ENCODE results near the gene DHRSX.

The DHRSX gene

DNA sequence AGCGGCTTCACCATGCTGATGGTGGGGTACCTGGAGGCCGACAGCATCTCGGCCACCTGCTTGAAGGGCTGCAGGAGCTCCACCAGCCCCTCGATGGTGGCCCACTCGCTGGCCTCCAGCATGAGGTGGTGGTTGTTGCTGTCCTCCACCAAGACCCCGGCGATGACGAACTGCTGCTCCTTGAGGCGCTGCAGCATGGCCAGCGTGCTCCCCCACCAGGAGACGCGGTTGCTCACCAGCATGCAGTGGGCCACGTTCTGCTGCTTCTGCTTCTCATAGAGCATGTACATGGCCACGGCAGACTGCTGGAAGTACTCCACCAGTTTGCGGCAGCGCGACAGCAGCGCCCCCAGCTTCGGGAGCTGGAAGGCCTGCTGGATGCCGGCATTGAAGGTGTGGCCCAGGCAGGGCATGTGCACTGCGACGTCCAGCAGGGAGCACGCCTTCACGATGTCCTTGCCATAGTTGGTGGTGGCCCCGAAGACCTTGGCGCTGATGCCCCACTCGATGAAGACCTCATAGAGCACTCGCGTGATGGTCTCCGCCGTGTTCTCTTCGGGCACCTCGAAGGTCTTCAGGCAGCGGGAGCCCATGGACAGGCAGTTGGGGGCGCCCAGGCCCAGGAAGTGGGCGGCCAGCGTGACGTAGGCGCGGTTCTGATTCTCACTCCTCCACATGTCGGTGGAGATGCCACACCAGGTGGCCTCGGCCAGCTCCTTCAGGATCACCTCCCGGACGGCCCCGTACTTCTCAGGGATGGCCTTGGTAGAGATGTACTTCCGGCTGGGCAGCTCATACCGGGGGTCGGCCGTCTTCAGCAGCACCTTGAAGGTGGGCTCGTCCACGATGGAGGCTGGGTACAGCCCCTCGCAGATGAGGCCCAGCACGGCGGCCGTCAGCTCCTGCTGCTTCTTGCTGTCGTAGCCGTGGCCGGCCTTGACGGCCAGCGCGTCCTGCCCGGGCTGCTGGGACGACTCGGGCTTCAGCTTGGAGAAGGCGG is 11.0 kb downstream of the DHRSX start:
- TF ChIP-seq ZFX (IDR thresholded peaks at IDR 0.05): no peak
- TF ChIP-seq, protein P1, sequence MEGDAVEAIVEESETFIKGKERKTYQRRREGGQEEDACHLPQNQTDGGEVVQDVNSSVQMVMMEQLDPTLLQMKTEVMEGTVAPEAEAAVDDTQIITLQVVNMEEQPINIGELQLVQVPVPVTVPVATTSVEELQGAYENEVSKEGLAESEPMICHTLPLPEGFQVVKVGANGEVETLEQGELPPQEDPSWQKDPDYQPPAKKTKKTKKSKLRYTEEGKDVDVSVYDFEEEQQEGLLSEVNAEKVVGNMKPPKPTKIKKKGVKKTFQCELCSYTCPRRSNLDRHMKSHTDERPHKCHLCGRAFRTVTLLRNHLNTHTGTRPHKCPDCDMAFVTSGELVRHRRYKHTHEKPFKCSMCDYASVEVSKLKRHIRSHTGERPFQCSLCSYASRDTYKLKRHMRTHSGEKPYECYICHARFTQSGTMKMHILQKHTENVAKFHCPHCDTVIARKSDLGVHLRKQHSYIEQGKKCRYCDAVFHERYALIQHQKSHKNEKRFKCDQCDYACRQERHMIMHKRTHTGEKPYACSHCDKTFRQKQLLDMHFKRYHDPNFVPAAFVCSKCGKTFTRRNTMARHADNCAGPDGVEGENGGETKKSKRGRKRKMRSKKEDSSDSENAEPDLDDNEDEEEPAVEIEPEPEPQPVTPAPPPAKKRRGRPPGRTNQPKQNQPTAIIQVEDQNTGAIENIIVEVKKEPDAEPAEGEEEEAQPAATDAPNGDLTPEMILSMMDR (conservative IDR thresholded peaks at IDR 0.05): no peak
- H3K27ac ChIP-seq: no peak overlapping the region

DNA sequence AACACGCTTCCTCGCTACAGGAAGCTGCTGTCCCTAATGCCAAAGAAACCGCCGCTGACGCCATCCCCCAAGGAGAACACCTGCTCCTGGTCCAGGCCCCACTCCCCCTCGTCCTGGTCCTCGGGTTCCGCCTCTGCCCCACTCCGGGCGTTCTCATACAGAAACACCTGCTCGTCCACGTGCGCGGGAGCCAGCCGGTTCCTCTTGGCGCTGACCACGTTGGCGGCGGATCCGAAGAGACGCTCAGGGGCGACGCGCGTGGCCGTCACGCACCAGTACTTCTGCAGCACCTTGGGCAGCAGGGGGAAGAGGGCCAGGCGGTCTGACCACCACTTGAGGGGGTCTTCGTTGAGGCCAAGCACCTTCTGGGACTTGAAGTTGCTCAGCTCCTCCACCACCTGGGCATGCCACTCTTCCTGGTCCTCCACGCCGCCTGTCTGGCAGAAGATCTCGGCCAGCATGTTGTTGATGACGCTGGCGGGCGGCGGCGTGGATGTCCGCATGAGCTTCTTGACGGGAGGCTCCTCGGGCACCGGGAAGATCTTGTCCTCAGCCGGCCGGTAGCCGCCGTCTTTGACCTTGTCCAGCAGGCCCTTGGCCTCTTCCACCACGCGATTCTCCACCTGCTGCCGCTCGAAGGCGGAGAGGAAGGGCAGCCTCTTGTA is 12.0 kb downstream of the DHRSX start:
- TF ChIP-seq, protein P1 (conservative IDR thresholded peaks at IDR 0.05): no peak
- TF ChIP-seq ZFX (IDR thresholded peaks at IDR 0.05): no peak

DNA sequence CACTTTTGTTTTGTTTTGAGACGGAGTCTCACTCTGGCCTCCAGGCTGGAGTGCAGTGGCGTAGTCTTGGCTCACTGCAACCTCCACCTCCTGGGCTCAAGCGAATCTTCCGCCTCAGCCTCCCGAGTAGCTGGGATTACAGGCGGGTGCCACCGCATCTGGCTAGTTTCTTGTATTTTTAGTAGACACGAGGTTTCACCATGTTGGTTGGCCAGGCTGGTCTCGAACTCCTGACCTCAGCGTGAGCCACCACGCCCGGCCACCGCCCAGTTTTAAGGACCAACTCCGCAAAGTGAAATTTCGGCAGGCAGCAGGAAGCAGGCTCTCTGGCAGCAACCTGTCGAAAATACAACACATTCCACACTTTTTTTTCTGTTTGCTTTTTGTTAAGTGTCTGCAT is 13.4 kb downstream of the DHRSX start:
- TF ChIP-seq, protein P1 (conservative IDR thresholded peaks at IDR 0.05): no peak
- no peak for TF ChIP-seq ZFX (IDR thresholded peaks at IDR 0.05)
- H3K27ac ChIP-seq: no peak overlapping the region

More for the DNA sequence above, 12.0 kb downstream of the DHRSX start:
- H3K27ac ChIP-seq: no peak overlapping the region

DNA sequence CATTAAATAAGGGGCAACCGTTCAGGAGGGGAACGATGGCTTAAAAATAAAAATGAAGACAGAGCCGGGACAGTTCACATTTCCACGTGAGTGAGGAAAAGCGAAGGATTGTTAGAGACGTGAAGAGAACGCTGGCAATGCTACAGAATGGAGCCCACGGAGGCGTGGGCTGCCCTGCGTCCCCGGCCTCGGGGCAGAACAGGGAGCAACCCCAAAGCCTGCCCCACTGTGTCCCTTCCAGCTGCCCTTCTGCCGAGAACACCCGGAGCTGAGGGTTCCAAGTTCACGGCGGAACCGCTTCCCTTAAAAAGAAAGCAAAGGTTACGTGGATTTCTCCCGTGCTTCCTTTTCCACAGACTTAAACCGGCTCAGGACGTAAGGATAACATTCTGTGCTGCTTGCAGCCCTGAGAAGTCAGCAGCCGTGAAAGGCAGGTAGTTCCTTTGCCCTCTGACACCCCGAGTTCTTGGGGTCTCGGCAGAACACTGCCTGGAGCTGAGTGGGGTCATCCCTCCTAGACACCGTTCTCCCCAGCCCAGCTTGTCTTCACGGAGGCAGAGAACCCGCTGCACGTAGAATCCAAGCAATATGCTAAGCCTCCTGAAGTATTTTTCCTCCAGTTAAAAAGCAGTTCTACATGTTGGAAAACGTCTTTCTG is 14.2 kb downstream of the DHRSX start:
- H3K27ac ChIP-seq: no peak overlapping the region
- TF ChIP-seq, protein P1 (conservative IDR thresholded peaks at IDR 0.05): no peak
- TF ChIP-seq ZFX (IDR thresholded peaks at IDR 0.05): no peak

DNA sequence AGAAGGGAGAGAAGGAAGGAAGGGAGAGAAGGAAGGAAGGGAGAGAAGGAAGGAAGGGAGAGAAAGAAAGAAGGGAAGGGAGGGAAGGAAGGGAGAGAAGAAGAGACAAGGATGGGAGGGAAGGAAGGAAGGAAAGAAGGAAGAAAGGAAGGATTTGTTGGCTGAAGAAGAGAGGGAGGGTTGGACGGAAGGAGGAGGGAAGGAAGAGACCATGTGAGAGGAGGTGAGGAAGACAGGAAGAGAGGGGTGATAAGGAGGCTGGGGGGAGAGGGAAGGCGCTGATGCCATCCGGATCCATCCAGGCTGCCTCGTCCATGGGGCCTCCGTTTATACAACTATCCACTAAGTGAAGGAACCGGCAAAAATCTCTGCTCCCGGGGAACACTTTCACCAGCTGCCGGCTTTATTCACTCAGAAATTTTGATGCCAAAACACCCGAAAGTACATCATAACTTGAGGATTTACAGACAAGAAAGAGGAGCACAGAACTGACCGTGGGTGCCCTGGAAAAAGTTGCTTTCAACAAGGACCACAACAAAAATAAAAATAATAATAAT is 14.9 kb downstream of the DHRSX start:
- TF ChIP-seq ZFX (IDR thresholded peaks at IDR 0.05): no peak
- TF ChIP-seq, protein P1 (conservative IDR thresholded peaks at IDR 0.05): no peak
- H3K27ac ChIP-seq: no peak overlapping the region

DNA sequence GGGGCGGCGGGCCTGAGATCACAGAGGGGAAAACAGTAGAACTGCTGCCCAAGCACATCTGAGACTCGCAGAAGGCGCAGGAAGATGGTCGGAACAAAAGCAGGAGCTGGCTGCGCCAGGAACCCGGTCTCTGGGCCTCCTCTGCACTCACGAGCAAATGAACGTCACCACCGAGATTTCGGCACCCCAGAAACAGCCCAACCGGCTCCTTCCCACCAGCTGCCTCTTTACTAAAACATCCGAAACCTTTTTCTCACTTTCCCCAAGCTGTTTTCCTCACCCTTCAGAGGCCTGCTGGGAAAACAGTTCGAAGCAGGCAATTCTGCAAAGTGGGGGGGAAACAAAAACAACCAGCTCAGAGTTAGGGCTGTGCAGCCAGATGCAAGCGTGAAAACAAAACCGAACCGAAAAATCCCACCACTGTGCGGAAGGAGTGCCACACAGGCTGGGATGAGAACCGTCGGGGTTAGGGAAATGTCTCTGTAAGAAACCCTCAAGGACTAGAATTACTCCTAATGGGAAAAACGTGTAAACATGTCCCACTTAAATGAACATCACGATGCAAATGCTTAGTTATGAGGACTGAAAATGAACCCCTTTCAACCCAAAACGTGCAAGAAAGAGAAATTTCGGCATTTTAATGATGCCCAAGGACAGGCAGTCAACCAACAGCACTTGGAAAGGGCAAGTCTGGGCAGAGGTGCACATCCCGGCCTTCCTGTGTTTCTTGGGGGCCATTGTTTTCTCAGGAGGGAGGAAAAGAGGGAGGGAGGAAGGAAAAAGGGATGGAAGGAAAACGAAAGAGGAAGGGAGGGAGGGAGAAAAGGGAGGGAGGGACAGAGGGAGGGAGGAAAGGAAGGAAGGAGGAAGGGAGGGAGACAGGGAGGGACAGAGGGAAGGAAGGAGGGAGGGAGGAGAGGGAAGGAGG is 15.8 kb downstream of the DHRSX start:
- TF ChIP-seq, protein P1 (conservative IDR thresholded peaks at IDR 0.05): no peak
- TF ChIP-seq ZFX (IDR thresholded peaks at IDR 0.05): no peak

More for the DNA sequence above, 15.8 kb downstream of the DHRSX start:
- H3K27ac ChIP-seq: no peak overlapping the region

All from C4-2B (cell line).